GM19023 (cell line): Measurements from ENCODE around the gene PURB.
"Not testable (repeated sequence)": the region's sequence is repeated elsewhere in the genome, so short reads cannot be mapped to it uniquely, and the experiment has no call there.

Source experiments
- ATAC-seq: cut with Tn5 transposase; IDR thresholded peaks from one replicate; pipeline ENCODE4 v1.9.1; 2021; ENCODE audit warnings: mild to moderate bottlenecking, moderate library complexity; ENCODE audit not compliant: unreplicated experiment

PURB gene

GRCh38 chr7:44854644-44855364 lies 30.5 kb downstream of the PURB start:
- no peak for ATAC-seq

DNA sequence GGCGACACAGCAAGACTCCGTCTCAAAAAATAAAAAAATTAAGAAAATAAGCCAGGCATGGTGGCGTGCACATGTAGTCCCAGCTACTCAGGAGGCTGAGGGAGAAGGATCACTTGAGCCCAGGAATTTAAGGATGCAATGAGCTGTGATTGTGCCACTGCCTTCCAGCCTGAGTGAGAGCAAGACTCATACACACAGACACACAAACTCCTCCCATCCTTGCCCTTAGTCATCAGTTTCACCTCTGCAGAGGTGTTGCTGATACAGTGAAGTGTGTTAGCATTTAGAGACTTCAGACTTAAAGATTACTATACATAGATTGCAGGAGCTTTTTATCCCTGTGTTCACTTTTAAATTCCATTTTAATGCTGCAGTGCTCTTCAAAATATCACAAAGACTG lies 31.9 kb downstream of the PURB start:
- no peak for ATAC-seq

DNA sequence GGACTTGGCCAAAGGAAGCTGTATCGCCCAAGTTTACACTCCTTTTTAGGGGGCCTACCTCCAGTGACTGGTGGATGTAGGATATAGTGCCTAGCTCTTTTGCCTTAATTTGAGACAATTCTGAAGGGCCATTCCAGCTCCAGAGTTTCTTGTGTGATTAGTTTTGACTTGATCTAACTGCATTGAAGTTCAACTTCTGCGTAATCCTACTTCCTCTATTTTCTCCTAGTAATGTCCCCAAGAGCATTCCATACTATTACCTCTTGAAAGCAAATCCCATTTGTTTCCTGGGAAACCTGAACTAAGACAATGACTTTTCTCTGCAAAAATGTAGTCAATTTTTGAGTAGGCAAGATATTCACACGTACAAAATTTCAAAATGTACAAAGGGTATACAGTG lies 32.7 kb downstream of the PURB start:
- ATAC-seq = no peak

GRCh38 chr7:44849885-44850544 lies 35.3 kb downstream of the PURB start:
- no peak for ATAC-seq

- ATAC-seq = no peak
Measured at GRCh38 chr7:44849259-44849884, 36.0 kb downstream of the PURB start.

GRCh38 chr7:44847920-44848634 lies 37.3 kb downstream of the PURB start, which contains the start of gene H2AZ2:
Gene H2AZ2, minus strand, starts transcription at chr7:44848087. Its CDS starts 116 bp downstream, at chr7:44847971.
- peak; percentile 91 for ATAC-seq

DNA sequence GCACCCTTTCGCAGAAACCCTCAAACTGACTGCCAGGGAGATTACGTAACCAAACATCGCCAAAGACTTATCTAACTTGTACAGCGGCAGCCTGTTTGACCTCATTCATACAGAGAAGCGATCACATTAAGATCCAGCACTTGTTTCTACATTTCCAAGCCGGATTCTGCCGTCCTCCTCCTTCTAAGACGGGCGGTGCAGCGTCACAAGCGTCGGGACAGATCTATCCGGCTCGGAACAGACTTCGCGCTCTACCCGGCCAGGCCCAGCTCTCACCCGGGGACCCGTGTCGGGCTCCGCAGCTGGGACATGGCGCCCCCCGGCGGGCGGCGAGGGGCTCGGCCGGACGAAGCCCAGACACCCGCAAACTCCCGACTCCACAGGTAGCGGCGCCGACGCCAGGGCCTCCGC lies 37.8 kb downstream of the PURB start:
- peak; percentile 68 for ATAC-seq

DNA sequence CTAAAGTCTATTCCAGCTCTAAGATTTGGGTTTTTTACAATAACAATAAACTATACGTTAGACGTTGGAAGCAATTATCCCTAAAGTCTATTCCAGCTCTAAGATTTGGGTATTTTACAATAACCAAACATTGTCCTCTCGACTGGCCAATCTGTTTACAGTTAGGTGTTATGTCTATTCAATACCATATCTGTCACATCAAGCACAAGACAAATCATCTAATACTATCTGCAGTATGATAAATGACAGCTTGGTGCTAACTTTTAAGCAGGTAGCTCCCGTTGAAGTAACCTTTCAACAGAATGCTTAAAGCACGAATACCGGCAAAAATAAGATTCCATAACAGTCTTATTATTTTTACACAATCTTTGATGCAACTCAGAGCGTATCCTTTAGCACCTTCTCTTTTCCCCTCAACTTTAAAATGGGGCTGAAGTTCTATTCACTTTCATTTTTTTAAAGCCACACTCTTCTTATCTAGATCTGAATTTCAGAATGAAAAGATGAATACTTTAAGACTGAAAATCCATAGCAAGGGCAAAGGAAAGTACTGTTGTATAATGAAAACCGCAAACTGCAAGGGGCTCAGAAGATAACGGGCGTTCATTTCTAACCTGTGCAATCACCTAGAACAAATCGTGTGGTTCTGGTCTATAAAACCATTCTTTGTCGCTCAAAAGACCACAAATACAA lies 38.4 kb downstream of the PURB start:
- no peak for ATAC-seq

DNA sequence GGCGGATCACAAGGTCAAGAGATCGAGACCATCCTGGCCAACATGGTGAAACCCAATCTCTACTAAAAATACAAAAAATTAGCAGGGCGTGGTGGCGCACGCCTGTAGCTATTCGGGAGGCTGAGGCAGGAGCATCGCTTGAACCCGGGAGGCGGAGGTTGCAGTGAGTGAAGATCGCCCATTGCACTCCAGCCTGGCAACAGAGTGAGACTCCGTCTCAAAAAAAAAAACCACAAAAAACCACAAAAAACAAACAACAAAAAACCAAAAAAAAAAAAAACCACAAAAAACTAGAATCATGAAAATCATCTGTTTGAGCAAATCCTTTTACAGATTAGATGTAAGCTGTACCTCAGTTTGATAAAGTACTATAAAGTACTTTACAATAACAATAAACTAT lies 38.9 kb downstream of the PURB start:
- ATAC-seq = not testable (repeated sequence)

GRCh38 chr7:44845451-44845850 lies 39.9 kb downstream of the PURB start:
- ATAC-seq = no peak

DNA sequence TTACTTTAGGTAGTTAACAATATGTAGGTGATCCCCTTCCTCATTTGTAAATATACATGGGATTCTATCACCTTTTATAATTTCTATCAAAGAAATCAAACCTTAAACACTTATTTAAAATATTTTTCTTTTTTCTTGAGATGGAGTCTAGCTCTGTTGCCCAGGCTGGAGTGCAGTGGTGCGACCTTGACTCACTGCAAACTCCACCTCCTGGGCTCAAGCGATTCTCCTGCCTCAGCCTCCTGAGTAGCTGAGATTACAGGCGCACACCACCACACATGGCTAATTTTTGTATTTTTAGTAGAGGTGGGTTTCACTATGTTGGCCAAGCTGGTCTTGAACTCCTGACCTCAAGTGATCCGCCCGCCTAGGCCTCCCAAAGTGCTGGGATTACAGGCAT lies 41.9 kb downstream of the PURB start:
- not testable (repeated sequence) for ATAC-seq

- ATAC-seq = not testable (repeated sequence)
Measured at GRCh38 chr7:44842675-44843074, 42.7 kb downstream of the PURB start.

GRCh38 chr7:44838751-44839150 lies 46.6 kb downstream of the PURB start:
- no peak for ATAC-seq

DNA sequence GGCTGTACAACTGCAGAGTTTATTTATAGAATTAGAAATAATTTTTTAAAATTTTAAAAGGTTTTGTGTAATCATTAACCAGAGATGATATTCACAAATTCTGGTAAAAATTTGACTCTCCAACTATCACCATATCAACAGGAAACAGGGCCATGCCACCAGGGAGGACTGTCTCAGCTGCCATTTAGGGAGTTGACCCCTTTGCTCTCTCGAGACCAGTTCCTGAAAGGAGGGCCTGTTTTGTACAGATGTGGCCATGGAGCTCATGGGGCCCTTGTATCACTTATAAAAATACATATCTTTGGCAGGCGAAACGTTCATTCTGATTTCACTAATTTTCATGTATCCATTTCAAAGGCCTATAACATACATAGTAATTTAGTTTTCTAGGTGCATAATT lies 57.8 kb downstream of the PURB start:
- ATAC-seq = no peak
